C4-2B (cell line): ENCODE measurements around the gene NFAT5.

ENCODE experiments used
- CTCF ChIP-seq: fragments of 450-650 bp; conservative IDR thresholded peaks from 2 replicates; pipeline ENCODE4 v1.5.1; 2017; ENCODE audit warnings: mild to moderate bottlenecking
- ZFX ChIP-seq: fragments of 450-650 bp; IDR thresholded peaks from 2 replicates; pipeline ENCODE4 v1.6.1; 2017

- TF ChIP-seq CTCF: no peak
- TF ChIP-seq ZFX: no peak
Observed at GRCh38 chr16:69701866-69702265, 136.1 kb downstream of the NFAT5 start.
